ENCODE measurements around the gene PRKCH. TPM values are rescaled to one million over a fixed set of nuclear protein-coding genes. Genes with fewer than 3 reads are reported as not detected.

PRKCH gene
- polyA plus RNA-seq, 3 donors, result 3.6 to 6.2 (median 5.4) TPM

- Histone ChIP-seq H3K9ac (ENCODE audit: insufficient read depth, low read length, poor library complexity, severe bottlenecking) (no peak overlapping the region), H2AFZ (ENCODE audit: insufficient read depth, low read depth, low read length, poor library complexity, severe bottlenecking) (no peak overlapping the region), H3K9me3 (replicated peaks in 1 of 2; ENCODE audit: control insufficient read depth in 1 of 2, insufficient read depth in 1 of 2, low read length in 2 of 2) (no peaks in the 10 kb centered on the region), H3K27ac (ENCODE audit: low read depth in 1 of 2, low read length in 2 of 2) (no peak overlapping the region), H4K20me1 (ENCODE audit: insufficient read depth, low read length) (no peaks in the 10 kb centered on the region), H3K4me2 (replicated peaks; ENCODE audit: extremely low read depth, low read length, poor library complexity, severe bottlenecking) (no peak overlapping the region), H3K4me1 (ENCODE audit: control insufficient read depth in 1 of 2, insufficient read depth in 2 of 2, low read length in 2 of 2) (peaks cover 5 to 14% of the 10 kb centered on the region in 2 donors), H3K4me3 (replicated peaks in 1 of 3; ENCODE audit: low read depth in 2 of 3, low read length in 3 of 3) (no peak overlapping the region), H3K27me3 (ENCODE audit: control insufficient read depth in 2 of 2, insufficient read depth in 2 of 2, low read length in 2 of 2) (no peaks in the 10 kb centered on the region), H3K36me3 (replicated peaks in 1 of 2; ENCODE audit: control insufficient read depth in 1 of 2, insufficient read depth in 2 of 2, low read length in 2 of 2) (no peaks in the 10 kb centered on the region), H3K79me2 (ENCODE audit: insufficient read depth, low read length) (no peaks in the 10 kb centered on the region)
- intact Hi-C loops (cut with micrococcal nuclease), result no loop called here
- no peaks in the 10 kb centered on the region for H3K9me3 Mint-ChIP-seq
- H3K4me3 Mint-ChIP-seq, result no peak overlapping the region
- TF ChIP-seq CTCF (IDR thresholded peaks at IDR 0.05), result no peak
- WGBS (ENCODE audit: insufficient coverage), result no CpG with 5 or more reads among the region's 1 CpG
- peaks cover 23 to 25% of the 10 kb centered on the region in 2 donors for H3K36me3 Mint-ChIP-seq
- H3K4me1 Mint-ChIP-seq, result peaks cover 25% of the 10 kb centered on the region
- H3K27ac Mint-ChIP-seq, result no peak overlapping the region
- DNase-seq, result no peak
- H3K27me3 Mint-ChIP-seq (ENCODE audit: low read depth in 3 of 3), result peaks cover 0 to 5% (median 1%) of the 10 kb centered on the region in 3 donors
Observed at GRCh38 chr14:61392297-61392696, 70.9 kb downstream of the PRKCH start.

GRCh38 chr14:61394542-61394941 lies 73.2 kb downstream of the PRKCH start:
- Mint-ChIP-seq H3K9me3 (no peaks in the 10 kb centered on the region), H3K36me3 (peaks cover 23 to 29% of the 10 kb centered on the region in 2 donors), H3K4me1 (peaks cover 13% of the 10 kb centered on the region), H3K27ac (no peak overlapping the region), H3K27me3 (ENCODE audit: low read depth in 3 of 3) (peaks cover 0 to 2% (median 0%) of the 10 kb centered on the region in 3 donors), H3K4me3 (no peak overlapping the region)
- Histone ChIP-seq H3K79me2 (ENCODE audit: insufficient read depth, low read length) (no peaks in the 10 kb centered on the region), H3K4me2 (replicated peaks; ENCODE audit: extremely low read depth, low read length, poor library complexity, severe bottlenecking) (no peak overlapping the region), H3K4me1 (ENCODE audit: control insufficient read depth in 1 of 2, insufficient read depth in 2 of 2, low read length in 2 of 2) (peaks cover 0 to 8% of the 10 kb centered on the region in 2 donors), H4K20me1 (ENCODE audit: insufficient read depth, low read length) (no peaks in the 10 kb centered on the region), H3K27me3 (ENCODE audit: control insufficient read depth in 2 of 2, insufficient read depth in 2 of 2, low read length in 2 of 2) (no peaks in the 10 kb centered on the region), H3K27ac (ENCODE audit: low read depth in 1 of 2, low read length in 2 of 2) (no peak overlapping the region), H3K36me3 (replicated peaks in 1 of 2; ENCODE audit: control insufficient read depth in 1 of 2, insufficient read depth in 2 of 2, low read length in 2 of 2) (no peaks in the 10 kb centered on the region), H2AFZ (ENCODE audit: insufficient read depth, low read depth, low read length, poor library complexity, severe bottlenecking) (no peak overlapping the region), H3K9ac (ENCODE audit: insufficient read depth, low read length, poor library complexity, severe bottlenecking) (no peak overlapping the region), H3K9me3 (replicated peaks in 1 of 2; ENCODE audit: control insufficient read depth in 1 of 2, insufficient read depth in 1 of 2, low read length in 2 of 2) (no peaks in the 10 kb centered on the region), H3K4me3 (replicated peaks in 1 of 3; ENCODE audit: low read depth in 2 of 3, low read length in 3 of 3) (no peak overlapping the region)
- no peak for TF ChIP-seq CTCF (IDR thresholded peaks at IDR 0.05)
- DNase-seq, result no peak
- no CpG with 5 or more reads among the region's 1 CpG for WGBS (ENCODE audit: insufficient coverage)
- intact Hi-C loops (cut with micrococcal nuclease), result no loop called here

Measured in CD14-positive monocyte (primary cell).